Endodermal cell (in vitro differentiated cells): ENCODE measurements around the gene CLIP3. TPM values are rescaled to one million over a fixed set of nuclear protein-coding genes. Genes with fewer than 3 reads are reported as not detected.

Source experiments
- DNase-seq: peaks from one replicate; pipeline ENCODE4 v3.0.0-alpha.2; 2017
- H3K27ac ChIP-seq: 2 replicates; pipeline ENCODE4 v1.5.1; 2013; ENCODE audit warnings: mild to moderate bottlenecking, low read depth, low read length, moderate library complexity
- H3K27me3 ChIP-seq: 2 replicates; pipeline ENCODE4 v1.6.1; 2013; ENCODE audit warnings: mild to moderate bottlenecking, low read length, moderate library complexity; ENCODE audit not compliant: insufficient read depth, control insufficient read depth, poor library complexity, severe bottlenecking
- H3K36me3 ChIP-seq: 2 replicates; pipeline ENCODE4 v1.7.0; 2013; ENCODE audit warnings: mild to moderate bottlenecking, low read length, moderate library complexity; ENCODE audit not compliant: control insufficient read depth, insufficient read depth
- H3K4me1 ChIP-seq: one replicate; pipeline ENCODE4 v1.7.0; 2013; ENCODE audit warnings: low read length; ENCODE audit not compliant: control insufficient read depth, insufficient read depth
- H3K4me3 ChIP-seq: 2 replicates; pipeline ENCODE4 v1.5.1; 2013; ENCODE audit warnings: mild to moderate bottlenecking, low read length, moderate library complexity
- H3K9ac ChIP-seq: 2 replicates; pipeline ENCODE4 v1.6.1; 2013; ENCODE audit warnings: mild to moderate bottlenecking, low read length, moderate library complexity; ENCODE audit not compliant: poor library complexity, severe bottlenecking; ENCODE audit errors: extremely low read depth
- H3K9me3 ChIP-seq: 2 replicates; pipeline ENCODE4 v1.6.1; 2013; ENCODE audit warnings: mild to moderate bottlenecking, low read length, moderate library complexity; ENCODE audit not compliant: control insufficient read depth
- H3K27ac Mint-ChIP-seq: 2 replicates; pipeline ENCODE4 v1.8.0; 2020; ENCODE audit warnings: mixed read lengths
- H3K27me3 Mint-ChIP-seq: 2 replicates; pipeline ENCODE4 v1.8.0; 2021; ENCODE audit warnings: mild to moderate bottlenecking, mixed read lengths; ENCODE audit not compliant: insufficient read depth
- H3K36me3 Mint-ChIP-seq: 2 replicates; pipeline ENCODE4 v1.8.0; 2020; ENCODE audit warnings: low read depth, mixed read lengths
- H3K4me1 Mint-ChIP-seq: 2 replicates; pipeline ENCODE4 v1.8.0; 2020; ENCODE audit warnings: mixed read lengths
- H3K4me3 Mint-ChIP-seq: 2 replicates; pipeline ENCODE4 v1.8.0; 2020; ENCODE audit warnings: mild to moderate bottlenecking, moderate library complexity, mixed read lengths
- H3K9me3 Mint-ChIP-seq: 2 replicates; pipeline ENCODE4 v1.8.0; 2020; ENCODE audit warnings: mild to moderate bottlenecking, mixed read lengths
- WGBS, 2 experiments: methylation state at CpG; one replicate each; pipeline versions ENCODE4 v1.1.5 to v1.1.7; 2013; ENCODE audit warnings: missing lambda C conversion rate in 2 of 2, mixed read lengths in 1 of 2; ENCODE audit not compliant: insufficient coverage in 1 of 2, insufficient read length in 1 of 2; 5-methylcytosine and 5-hydroxymethylcytosine counted together
- total RNA-seq, 2 donors: library from RNA; stranded (reverse); fragmentation: NEBNext Ultra II Directional in 1 of 2; extraction: Animal tissue kit (Norgen Biotek cat#: 25700) in 1 of 2; gene quantifications; 2 replicates in 1 of 2; 3 replicates in 1 of 2; pipeline ENCODE4 v1.2.1, GENCODE V29; 2021
- TF ChIP-seq, protein P1 (sequence below): fragments of 200-600 bp; sonication (generic); conservative IDR thresholded peaks from 2 replicates; pipeline ENCODE4 v1.5.0; 2021; ENCODE audit warnings: antibody characterized with exemption, mild to moderate bottlenecking

The CLIP3 gene
- total RNA-seq, 2 donors from 2014 or later: 12.6 to 19.7 TPM

GRCh38 chr19:35975608-35976214 lies 57.0 kb downstream of the CLIP3 start:
- H3K4me1 ChIP-seq: no peaks in the 10 kb centered on the region
- Mint-ChIP-seq H3K36me3 (no peaks in the 10 kb centered on the region), H3K9me3 (no peaks in the 10 kb centered on the region), H3K27ac (no peak overlapping the region), H3K4me1 (no peaks in the 10 kb centered on the region), H3K27me3 (peaks cover 10% of the 10 kb centered on the region), H3K4me3 (no peak overlapping the region)
- no peaks in the 10 kb centered on the region for H3K36me3 ChIP-seq
- no peaks in the 10 kb centered on the region for H3K27me3 ChIP-seq
- H3K27ac ChIP-seq: no peak overlapping the region
- WGBS, 2 experiments: 47 to 57% methylated on average over 2 to 5 of the region's 5 CpGs
- H3K9me3 ChIP-seq: no peaks in the 10 kb centered on the region
- H3K9ac ChIP-seq: no peak overlapping the region
- DNase-seq: peak; percentile 81
- H3K4me3 ChIP-seq: no peak overlapping the region
- TF ChIP-seq, protein P1, sequence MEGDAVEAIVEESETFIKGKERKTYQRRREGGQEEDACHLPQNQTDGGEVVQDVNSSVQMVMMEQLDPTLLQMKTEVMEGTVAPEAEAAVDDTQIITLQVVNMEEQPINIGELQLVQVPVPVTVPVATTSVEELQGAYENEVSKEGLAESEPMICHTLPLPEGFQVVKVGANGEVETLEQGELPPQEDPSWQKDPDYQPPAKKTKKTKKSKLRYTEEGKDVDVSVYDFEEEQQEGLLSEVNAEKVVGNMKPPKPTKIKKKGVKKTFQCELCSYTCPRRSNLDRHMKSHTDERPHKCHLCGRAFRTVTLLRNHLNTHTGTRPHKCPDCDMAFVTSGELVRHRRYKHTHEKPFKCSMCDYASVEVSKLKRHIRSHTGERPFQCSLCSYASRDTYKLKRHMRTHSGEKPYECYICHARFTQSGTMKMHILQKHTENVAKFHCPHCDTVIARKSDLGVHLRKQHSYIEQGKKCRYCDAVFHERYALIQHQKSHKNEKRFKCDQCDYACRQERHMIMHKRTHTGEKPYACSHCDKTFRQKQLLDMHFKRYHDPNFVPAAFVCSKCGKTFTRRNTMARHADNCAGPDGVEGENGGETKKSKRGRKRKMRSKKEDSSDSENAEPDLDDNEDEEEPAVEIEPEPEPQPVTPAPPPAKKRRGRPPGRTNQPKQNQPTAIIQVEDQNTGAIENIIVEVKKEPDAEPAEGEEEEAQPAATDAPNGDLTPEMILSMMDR: no peak

DNA sequence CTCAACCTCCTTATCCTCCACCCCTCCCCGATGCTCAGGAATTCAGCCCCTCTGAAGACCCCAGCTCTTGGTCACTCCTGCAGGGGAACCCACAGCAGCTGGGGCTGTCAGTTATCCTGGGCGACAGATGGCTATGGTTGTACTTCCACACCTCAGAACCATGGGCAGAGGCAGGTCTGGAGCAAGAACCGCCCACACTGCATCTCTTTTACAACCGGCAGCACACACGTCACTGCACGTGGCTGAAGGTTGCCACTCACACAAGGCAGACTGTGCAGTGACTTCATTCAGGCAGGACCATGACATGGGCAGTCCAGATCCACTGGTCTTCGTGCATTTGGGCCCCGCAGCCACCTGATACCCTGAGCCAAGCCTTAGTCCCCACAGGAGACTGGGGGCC lies 59.2 kb downstream of the CLIP3 start:
- Mint-ChIP-seq H3K4me3 (no peak overlapping the region), H3K27me3 (peaks cover 2% of the 10 kb centered on the region)
- DNase-seq: no peak

DNA sequence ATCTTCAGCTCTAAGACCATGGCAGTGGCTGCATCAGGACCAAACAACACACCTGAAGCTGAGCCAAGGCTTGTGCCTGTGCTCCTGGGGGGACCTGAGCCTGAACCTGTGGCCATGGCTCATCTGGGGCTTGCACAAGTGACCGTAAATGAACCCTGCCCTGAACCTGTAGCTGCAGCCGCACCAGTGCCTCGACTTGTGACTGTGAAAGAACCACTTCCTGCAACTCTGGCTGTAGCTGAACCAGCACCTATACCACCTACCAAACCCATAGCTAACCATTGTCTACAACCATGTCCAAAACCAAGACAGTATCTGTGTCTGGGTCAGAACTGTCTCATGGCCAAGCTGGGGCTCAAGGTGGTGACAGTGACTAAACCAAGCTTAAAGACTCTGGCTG lies 65.9 kb downstream of the CLIP3 start:
- Histone ChIP-seq H3K4me1 (no peaks in the 10 kb centered on the region), H3K36me3 (no peaks in the 10 kb centered on the region), H3K27me3 (peaks cover 15% of the 10 kb centered on the region), H3K9me3 (no peaks in the 10 kb centered on the region), H3K9ac (no peak overlapping the region), H3K4me3 (no peak overlapping the region), H3K27ac (no peak overlapping the region)
- TF ChIP-seq, protein P1: no peak
- no peaks in the 10 kb centered on the region for H3K36me3 Mint-ChIP-seq
- peaks cover 6% of the 10 kb centered on the region for H3K4me1 Mint-ChIP-seq
- no peaks in the 10 kb centered on the region for H3K9me3 Mint-ChIP-seq
- DNase-seq: no peak
- no peak overlapping the region for H3K4me3 Mint-ChIP-seq
- H3K27me3 Mint-ChIP-seq: peaks cover 26% of the 10 kb centered on the region
- 86 to 100% methylated on average over 1 to 3 of the region's 3 CpGs for WGBS, 2 experiments
- no peak overlapping the region for H3K27ac Mint-ChIP-seq

More for the DNA sequence above, 59.2 kb downstream of the CLIP3 start:
- TF ChIP-seq, protein P1: no peak
- no peak overlapping the region for H3K27ac Mint-ChIP-seq
- no peak overlapping the region for H3K9ac ChIP-seq
- H3K27ac ChIP-seq: no peak overlapping the region
- H3K9me3 Mint-ChIP-seq: no peaks in the 10 kb centered on the region
- H3K36me3 ChIP-seq: no peaks in the 10 kb centered on the region
- no peak overlapping the region for H3K4me3 ChIP-seq
- H3K4me1 Mint-ChIP-seq: peaks cover 6% of the 10 kb centered on the region
- no peaks in the 10 kb centered on the region for H3K36me3 Mint-ChIP-seq
- no peaks in the 10 kb centered on the region for H3K9me3 ChIP-seq
- 35 to 52% methylated on average over 6 to 8 of the region's 8 CpGs for WGBS, 2 experiments
- no peaks in the 10 kb centered on the region for H3K27me3 ChIP-seq
- no peaks in the 10 kb centered on the region for H3K4me1 ChIP-seq

Other genes with a start within 250 kb of the CLIP3 start
- 1 to 10 TPM; 1.0 to 1.5 TPM for gene PRODH2, start 220.0 kb downstream of the CLIP3 start, total RNA-seq
- under 1 TPM; 0.24 to 0.80 TPM for gene NPHS1, start 180.4 kb downstream of the CLIP3 start, total RNA-seq
- 1 to 10 TPM; 1.4 to 2.3 TPM for gene KIRREL2, start 176.0 kb downstream of the CLIP3 start, total RNA-seq
- gene APLP1, start 164.3 kb downstream of the CLIP3 start, total RNA-seq: 10 to 100 TPM in 1 of 2 donors, 1 to 10 TPM in 1; 4.1 to 10.6 TPM
- gene NFKBID, start 132.3 kb downstream of the CLIP3 start, total RNA-seq: 10 to 100 TPM; 20.8 to 24.4 TPM
- 1 to 10 TPM; 1.3 to 1.5 TPM for gene HCST, start 130.3 kb downstream of the CLIP3 start, total RNA-seq
- gene TYROBP, start 124.6 kb downstream of the CLIP3 start, total RNA-seq: not detected
- 10 to 100 TPM; 18.7 to 24.3 TPM for gene LRFN3, start 96.5 kb downstream of the CLIP3 start, total RNA-seq
- gene SDHAF1, start 37.7 kb downstream of the CLIP3 start, total RNA-seq: 10 to 100 TPM; 12.9 to 14.1 TPM
- 10 to 100 TPM; 17.1 to 19.3 TPM for gene SYNE4, start 24.1 kb downstream of the CLIP3 start, total RNA-seq
- gene ALKBH6, start 18.7 kb downstream of the CLIP3 start, total RNA-seq: 10 to 100 TPM; 36.3 to 38.7 TPM
- gene THAP8, start 21.4 kb upstream of the CLIP3 start, total RNA-seq: 1 to 10 TPM; 6.7 to 8.9 TPM
- 10 to 100 TPM; 23.5 to 34.4 TPM for gene WDR62, start 22.0 kb upstream of the CLIP3 start, total RNA-seq
- gene OVOL3, start 78.3 kb upstream of the CLIP3 start, total RNA-seq: not detected
- gene POLR2I, start 82.0 kb upstream of the CLIP3 start, total RNA-seq: 100 to 1,000 TPM; 102 to 132 TPM
- 100 to 1,000 TPM; 189 to 194 TPM for gene TBCB, start 82.6 kb upstream of the CLIP3 start, total RNA-seq
- gene CAPNS1, start 107.2 kb upstream of the CLIP3 start, total RNA-seq: 100 to 1,000 TPM; 633 to 714 TPM
- gene COX7A1, start 119.6 kb upstream of the CLIP3 start, total RNA-seq: 1 to 10 TPM; 1.4 to 2.4 TPM
- 1 to 10 TPM; 1.6 to 2.7 TPM for gene ZNF565, start 181.8 kb upstream of the CLIP3 start, total RNA-seq
- 100 to 1,000 TPM; 105 to 128 TPM for gene ZNF146, start 182.2 kb upstream of the CLIP3 start, total RNA-seq